Measurements from ENCODE around the gene TAPBP.

GRCh38 chr6:33272275-33273128 is 41.4 kb downstream of the TAPBP start:
- TF ChIP-seq CTCF (IDR thresholded peaks at IDR 0.05; ENCODE audit: low read length): no peak
- TF ChIP-seq EZH2 (IDR thresholded peaks at IDR 0.05; ENCODE audit: borderline replicate concordance, low read length): no peak

Measured in OCI-LY1 (cell line).